CD14-positive monocyte (primary cell): ENCODE data around the gene VEGFC. TPM values are rescaled to one million over a fixed set of nuclear protein-coding genes. Genes with fewer than 3 reads are reported as not detected.

Source experiments
- DNase-seq, 3 donors: peaks; one replicate each; pipeline ENCODE4 v3.0.0-alpha.2; 2011 to 2022
- H2AFZ ChIP-seq: 2 replicates; pipeline ENCODE4 v1.6.0; 2012; ENCODE audit warnings: mild to moderate bottlenecking, low read depth, low read length, inconsistent platforms; ENCODE audit not compliant: insufficient read depth, poor library complexity, severe bottlenecking
- H3K27ac ChIP-seq, 2 donors: 1 replicate in 1 of 2; 2 replicates in 1 of 2; pipeline ENCODE4 v1.5.1; 2012 to 2013; ENCODE audit warnings: low read length in 2 of 2, control low read depth in 1 of 2, inconsistent platforms in 1 of 2, low read depth in 1 of 2, mild to moderate bottlenecking in 1 of 2
- H3K27me3 ChIP-seq, 2 donors: one replicate each; pipeline versions ENCODE4 v1.6.0 to v1.6.1; 2011 to 2013; ENCODE audit warnings: low read length in 2 of 2; ENCODE audit not compliant: control insufficient read depth in 2 of 2, insufficient read depth in 2 of 2
- H3K36me3 ChIP-seq, 2 donors: replicated peaks in 1 of 2; 1 replicate in 1 of 2; 2 replicates in 1 of 2; pipeline versions ENCODE4 v1.5.1 to v1.6.1; 2012 to 2013; ENCODE audit warnings: low read length in 2 of 2, control low read depth in 1 of 2, inconsistent platforms in 1 of 2, mild to moderate bottlenecking in 1 of 2; ENCODE audit not compliant: insufficient read depth in 2 of 2, control insufficient read depth in 1 of 2
- H3K4me1 ChIP-seq, 2 donors: 1 replicate in 1 of 2; 2 replicates in 1 of 2; pipeline versions ENCODE4 v1.5.1 to v1.6.1; 2012 to 2013; ENCODE audit warnings: low read length in 2 of 2, control low read depth in 1 of 2, inconsistent platforms in 1 of 2, mild to moderate bottlenecking in 1 of 2, moderate library complexity in 1 of 2; ENCODE audit not compliant: insufficient read depth in 2 of 2, control insufficient read depth in 1 of 2
- H3K4me2 ChIP-seq: replicated peaks from 2 replicates; pipeline ENCODE3; 2012; ENCODE audit warnings: low read length, moderate library complexity, mild to moderate bottlenecking; ENCODE audit not compliant: poor library complexity, severe bottlenecking; ENCODE audit errors: extremely low read depth
- H3K4me3 ChIP-seq, 3 experiments: fragments of 200-600 bp in 1 of 3; sonication (generic) in 1 of 3; replicated peaks in 1 of 3; 1 replicate in 2 of 3; 2 replicates in 1 of 3; pipeline ENCODE4 v1.5.1; 2011 to 2013; ENCODE audit warnings: low read length in 3 of 3, mild to moderate bottlenecking in 3 of 3, control low read depth in 2 of 3, low read depth in 2 of 3, inconsistent platforms in 1 of 3, moderate library complexity in 1 of 3
- H3K79me2 ChIP-seq: 2 replicates; pipeline ENCODE4 v1.6.0; 2012; ENCODE audit warnings: mild to moderate bottlenecking, control low read depth, inconsistent platforms, low read length, moderate library complexity; ENCODE audit not compliant: insufficient read depth
- H3K9ac ChIP-seq: 2 replicates; pipeline ENCODE4 v1.6.0; 2017; ENCODE audit warnings: low read length, mild to moderate bottlenecking; ENCODE audit not compliant: insufficient read depth, poor library complexity, severe bottlenecking
- H3K9me3 ChIP-seq, 2 donors: replicated peaks in 1 of 2; 1 replicate in 1 of 2; 2 replicates in 1 of 2; pipeline versions ENCODE4 v1.5.1 to v1.6.1; 2012 to 2013; ENCODE audit warnings: low read length in 2 of 2, control low read depth in 1 of 2; ENCODE audit not compliant: control insufficient read depth in 1 of 2, insufficient read depth in 1 of 2
- H4K20me1 ChIP-seq: 2 replicates; pipeline ENCODE4 v1.6.0; 2012; ENCODE audit warnings: mild to moderate bottlenecking, low read length, control low read depth, moderate library complexity; ENCODE audit not compliant: insufficient read depth
- H3K27ac Mint-ChIP-seq, 7 donors: one replicate each; pipeline ENCODE4 v1.8.0; 2020; ENCODE audit warnings: mild to moderate bottlenecking in 7 of 7, mixed read lengths in 7 of 7, moderate library complexity in 6 of 7, inconsistent platforms in 2 of 7
- H3K27me3 Mint-ChIP-seq, 3 donors: one replicate each; pipeline ENCODE4 v1.8.0; 2021 to 2022; ENCODE audit warnings: low read depth in 3 of 3, mild to moderate bottlenecking in 3 of 3, mixed read lengths in 3 of 3, moderate library complexity in 3 of 3, inconsistent platforms in 1 of 3
- H3K36me3 Mint-ChIP-seq, 2 donors: one replicate each; pipeline ENCODE4 v1.8.0; 2020; ENCODE audit warnings: mixed read lengths in 2 of 2, inconsistent platforms in 1 of 2, mild to moderate bottlenecking in 1 of 2
- H3K4me1 Mint-ChIP-seq: one replicate; pipeline ENCODE4 v1.8.0; 2020; ENCODE audit warnings: mild to moderate bottlenecking, mixed read lengths
- H3K4me3 Mint-ChIP-seq, 2 donors: one replicate each; pipeline ENCODE4 v1.8.0; 2020; ENCODE audit warnings: mild to moderate bottlenecking in 2 of 2, mixed read lengths in 2 of 2, moderate library complexity in 1 of 2
- H3K9me3 Mint-ChIP-seq, 7 donors: one replicate each; pipeline ENCODE4 v1.8.0; 2020 to 2022; ENCODE audit warnings: mixed read lengths in 7 of 7, mild to moderate bottlenecking in 6 of 7, moderate library complexity in 6 of 7, inconsistent platforms in 2 of 7
- WGBS: methylation state at CpG from one replicate; pipeline ENCODE4 v1.1.5; 2013; ENCODE audit warnings: missing lambda C conversion rate; ENCODE audit not compliant: insufficient coverage; 5-methylcytosine and 5-hydroxymethylcytosine counted together
- intact Hi-C, 2 donors: fragments of 100-400 bp; cut with micrococcal nuclease; formaldehyde crosslinking; loops; one replicate each; pipeline versions ENCODE4 v1.15.0 to v1.15.1; 2023
- polyA plus RNA-seq, 3 donors: library from polyadenylated mRNA; depleted of rRNA in 1 of 3; unstranded in 2 of 3; stranded (reverse) in 1 of 3; fragments of 300-500 nt in 2 of 3; fragments of >200 nt in 1 of 3; fragmentation: Illumina TruSeq in 2 of 3; gene quantifications; 1 replicate in 2 of 3; 2 replicates in 1 of 3; pipeline ENCODE4 v1.2.3, GENCODE V29; 2012 to 2021
- TF ChIP-seq, protein P1 (sequence below): fragments of 200-600 bp; IDR thresholded peaks from one replicate; pipeline ENCODE4 v1.8.0; 2022; ENCODE audit warnings: antibody characterized with exemption, mild to moderate bottlenecking

The VEGFC gene
- polyA plus RNA-seq, 3 donors, result not detected

DNA sequence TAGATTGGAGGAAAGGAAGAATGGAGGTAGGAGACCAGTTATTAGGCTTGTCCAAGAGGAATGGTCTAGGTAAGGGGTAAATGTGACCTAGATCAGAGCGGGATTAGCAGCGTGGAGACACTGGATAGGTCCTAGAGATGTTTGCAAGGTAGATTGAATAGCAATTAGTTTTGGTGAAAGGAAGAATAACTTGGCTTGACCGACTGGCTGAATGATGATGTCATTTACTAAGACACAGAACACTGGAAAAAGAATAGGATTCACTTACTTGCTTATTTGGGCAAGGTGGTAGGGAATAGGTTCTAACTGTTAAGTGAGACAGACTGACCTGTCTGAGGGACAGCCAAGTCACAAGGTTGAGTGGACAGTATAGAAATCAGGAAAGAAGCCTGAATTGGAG lies 71.3 kb downstream of the VEGFC start:
- Histone ChIP-seq H3K9me3 (no peaks in the 10 kb centered on the region), H3K4me2 (no peak overlapping the region), H3K27ac (no peak overlapping the region), H3K36me3 (no peaks in the 10 kb centered on the region), H3K27me3 (no peaks in the 10 kb centered on the region), H2AFZ (no peak overlapping the region), H3K79me2 (no peaks in the 10 kb centered on the region), H3K9ac (no peak overlapping the region), H4K20me1 (no peaks in the 10 kb centered on the region), H3K4me3 (no peak overlapping the region), H3K4me1 (no peaks in the 10 kb centered on the region)
- intact Hi-C loops, result no loop called here
- DNase-seq, result no peak
- 89% methylated on average over 3 of the region's 3 CpGs for WGBS
- TF ChIP-seq, protein P1, sequence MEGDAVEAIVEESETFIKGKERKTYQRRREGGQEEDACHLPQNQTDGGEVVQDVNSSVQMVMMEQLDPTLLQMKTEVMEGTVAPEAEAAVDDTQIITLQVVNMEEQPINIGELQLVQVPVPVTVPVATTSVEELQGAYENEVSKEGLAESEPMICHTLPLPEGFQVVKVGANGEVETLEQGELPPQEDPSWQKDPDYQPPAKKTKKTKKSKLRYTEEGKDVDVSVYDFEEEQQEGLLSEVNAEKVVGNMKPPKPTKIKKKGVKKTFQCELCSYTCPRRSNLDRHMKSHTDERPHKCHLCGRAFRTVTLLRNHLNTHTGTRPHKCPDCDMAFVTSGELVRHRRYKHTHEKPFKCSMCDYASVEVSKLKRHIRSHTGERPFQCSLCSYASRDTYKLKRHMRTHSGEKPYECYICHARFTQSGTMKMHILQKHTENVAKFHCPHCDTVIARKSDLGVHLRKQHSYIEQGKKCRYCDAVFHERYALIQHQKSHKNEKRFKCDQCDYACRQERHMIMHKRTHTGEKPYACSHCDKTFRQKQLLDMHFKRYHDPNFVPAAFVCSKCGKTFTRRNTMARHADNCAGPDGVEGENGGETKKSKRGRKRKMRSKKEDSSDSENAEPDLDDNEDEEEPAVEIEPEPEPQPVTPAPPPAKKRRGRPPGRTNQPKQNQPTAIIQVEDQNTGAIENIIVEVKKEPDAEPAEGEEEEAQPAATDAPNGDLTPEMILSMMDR, result no peak
- Mint-ChIP-seq H3K4me1 (no peaks in the 10 kb centered on the region), H3K36me3 (no peaks in the 10 kb centered on the region), H3K4me3 (no peak overlapping the region), H3K9me3 (peaks cover 0 to 1% (median 0%) of the 10 kb centered on the region in 7 donors), H3K27me3 (no peaks in the 10 kb centered on the region), H3K27ac (no peak overlapping the region)

DNA sequence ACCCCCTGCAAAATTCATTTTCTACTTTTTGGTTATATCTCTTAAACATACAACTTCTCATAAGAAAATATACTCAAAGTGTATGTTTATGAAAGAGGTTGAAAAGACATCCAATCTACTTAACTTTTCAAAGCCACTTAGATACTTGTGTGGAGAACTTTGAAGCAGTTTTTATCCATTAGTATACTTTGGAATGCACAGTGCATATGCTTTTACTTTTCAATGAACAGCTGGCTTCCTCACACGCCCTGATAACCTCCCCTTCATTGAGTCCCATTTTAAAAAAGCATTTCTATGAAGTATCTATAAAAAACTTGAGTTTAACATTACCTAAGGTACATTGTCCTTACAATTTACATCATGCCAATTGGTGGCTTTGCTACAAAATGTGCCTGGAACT lies 73.8 kb downstream of the VEGFC start:
- H3K36me3 Mint-ChIP-seq, result no peaks in the 10 kb centered on the region
- no CpG with 5 or more reads among the region's 1 CpG for WGBS
- no peak overlapping the region for H3K27ac Mint-ChIP-seq
- Histone ChIP-seq H3K4me3 (no peak overlapping the region), H3K79me2 (no peaks in the 10 kb centered on the region), H3K36me3 (no peaks in the 10 kb centered on the region), H3K9me3 (no peaks in the 10 kb centered on the region), H2AFZ (no peak overlapping the region), H3K4me1 (no peaks in the 10 kb centered on the region), H3K9ac (no peak overlapping the region), H3K4me2 (no peak overlapping the region), H3K27ac (no peak overlapping the region), H3K27me3 (no peaks in the 10 kb centered on the region), H4K20me1 (no peaks in the 10 kb centered on the region)
- TF ChIP-seq, protein P1, result no peak
- no peak for DNase-seq
- H3K4me1 Mint-ChIP-seq, result no peaks in the 10 kb centered on the region
- no peak overlapping the region for H3K4me3 Mint-ChIP-seq
- no peaks in the 10 kb centered on the region for H3K27me3 Mint-ChIP-seq
- peaks cover 0 to 1% (median 0%) of the 10 kb centered on the region in 7 donors for H3K9me3 Mint-ChIP-seq
- intact Hi-C loops, result no loop called here
